Activated CD8-positive, alpha-beta T cell treated with anti-CD3 and anti-CD28 coated beads for 36 hours (primary cell): ENCODE data around the gene CHST11. TPM values are rescaled to one million over a fixed set of nuclear protein-coding genes. Genes with fewer than 3 reads are reported as not detected.

Source experiments
- ATAC-seq: fragments of 200-7000 bp; cut with Tn5 transposase; one replicate; pipeline ENCODE4 v1.10.0; 2021; ENCODE audit warnings: mild to moderate bottlenecking, moderate library complexity
- CTCF ChIA-PET: fragments of 350-600 bp; sonication (Branson Sonifier 250); formaldehyde crosslinking; loops from one replicate; lab custom pipeline; 2021; ENCODE audit warnings: antibody characterized with exemption; lab: Charles Lee
- POLR2A ChIA-PET: fragments of 350-600 bp; sonication (Branson Sonifier 250); formaldehyde crosslinking; loops from one replicate; lab custom pipeline; 2021; ENCODE audit warnings: antibody characterized with exemption; lab: Charles Lee
- DNase-seq: peaks from one replicate; pipeline ENCODE4 v3.0.0-alpha.2; 2020
- H3K27ac Mint-ChIP-seq: one replicate; pipeline ENCODE4 v1.8.0; 2021; ENCODE audit warnings: mild to moderate bottlenecking, mixed read lengths
- H3K27me3 Mint-ChIP-seq: one replicate; pipeline ENCODE4 v1.8.0; 2021; ENCODE audit warnings: mixed read lengths
- H3K36me3 Mint-ChIP-seq: one replicate; pipeline ENCODE4 v1.8.0; 2021; ENCODE audit warnings: low read depth, mixed read lengths
- H3K4me1 Mint-ChIP-seq: one replicate; pipeline ENCODE4 v1.8.0; 2021; ENCODE audit warnings: low read depth, mixed read lengths
- H3K4me3 Mint-ChIP-seq: one replicate; pipeline ENCODE4 v1.8.0; 2021; ENCODE audit warnings: mild to moderate bottlenecking, moderate library complexity, mixed read lengths
- H3K9me3 Mint-ChIP-seq: one replicate; pipeline ENCODE4 v1.8.0; 2021; ENCODE audit warnings: mixed read lengths
- CTCF ChIP-seq: fragments of 200-600 bp; IDR thresholded peaks from one replicate; pipeline ENCODE4 v1.8.0; 2022; ENCODE audit warnings: antibody characterized with exemption, mild to moderate bottlenecking
- intact Hi-C: fragments of 100-400 bp; cut with micrococcal nuclease; formaldehyde crosslinking; loops from one replicate; pipeline ENCODE4 v1.10.0; 2022
- total RNA-seq, 2 experiments: library from RNA; stranded (reverse); gene quantifications; one replicate each; pipeline ENCODE4 v1.2.3, GENCODE V29; 2021

CHST11 gene
- total RNA-seq, 2 experiments from 2014 or later = 30.9 to 33.9 TPM

- no peak for TF ChIP-seq CTCF
- CTCF ChIA-PET = interaction anchor here (1.3 kb wide), 1 partner anchor 13 kb away, joined by 3 read pairs; no protein-coding TSS in a partner anchor
- DNase-seq = no peak
- Mint-ChIP-seq H3K27me3 (no peaks in the 10 kb centered on the region), H3K4me1 (peaks cover 23% of the 10 kb centered on the region), H3K9me3 (peaks cover 13% of the 10 kb centered on the region), H3K27ac (no peak overlapping the region), H3K4me3 (no peak overlapping the region), H3K36me3 (peaks cover 4% of the 10 kb centered on the region)
- intact Hi-C loops = no loop called here
- no peak for ATAC-seq
- POLR2A ChIA-PET = no interaction called here
These were observed 31.1 kb upstream of the CHST11 start for GRCh38 chr12:104425614-104426013.

- peak overlapping the region; percentile 52 for H3K27ac Mint-ChIP-seq
- ChIA-PET CTCF (interaction anchor here (1.4 kb wide), 1 partner anchor 45 kb away, joined by 7 read pairs; no protein-coding TSS in a partner anchor), POLR2A (no interaction called here)
- ATAC-seq (peak; percentile 52), DNase-seq (no peak)
- peaks cover 11% of the 10 kb centered on the region for H3K9me3 Mint-ChIP-seq
- no peak for TF ChIP-seq CTCF
- intact Hi-C loops = no loop called here
- no peak overlapping the region for H3K4me3 Mint-ChIP-seq
- H3K36me3 Mint-ChIP-seq = peaks cover 2% of the 10 kb centered on the region
- peaks cover 16% of the 10 kb centered on the region for H3K4me1 Mint-ChIP-seq
- no peaks in the 10 kb centered on the region for H3K27me3 Mint-ChIP-seq
These were observed 29.7 kb upstream of the CHST11 start for GRCh38 chr12:104426926-104427546.

- CTCF ChIA-PET = interaction anchor here (1.4 kb wide), 1 partner anchor 46 kb away, joined by 7 read pairs; no protein-coding TSS in a partner anchor
These were observed 29.2 kb upstream of the CHST11 start for GRCh38 chr12:104427547-104427938.

GRCh38 chr12:104433061-104433460 lies 23.7 kb upstream of the CHST11 start:
- H3K4me1 Mint-ChIP-seq = no peaks in the 10 kb centered on the region
- intact Hi-C loops = no loop called here
- no peaks in the 10 kb centered on the region for H3K36me3 Mint-ChIP-seq
- peaks cover 6% of the 10 kb centered on the region for H3K27me3 Mint-ChIP-seq
- H3K4me3 Mint-ChIP-seq = no peak overlapping the region
- CTCF ChIA-PET = interaction anchor here (1.6 kb wide), 1 partner anchor 51 kb away, joined by 6 read pairs; no protein-coding TSS in a partner anchor
- POLR2A ChIA-PET = interaction anchor here (0.6 kb wide), 1 partner anchor 33 kb away, joined by 3 read pairs; no protein-coding TSS in a partner anchor
- H3K27ac Mint-ChIP-seq = no peak overlapping the region
- ATAC-seq (no peak), DNase-seq (no peak)
- no peak for TF ChIP-seq CTCF
- peaks cover 4% of the 10 kb centered on the region for H3K9me3 Mint-ChIP-seq

More at GRCh38 chr12:104427547-104427938, 29.2 kb upstream of the CHST11 start:
- peak; percentile 42 for DNase-seq
- intact Hi-C loops = no loop called here
- H3K27ac Mint-ChIP-seq = peak overlapping the region; percentile 52
- POLR2A ChIA-PET = no interaction called here
- peak; percentile 90 for ATAC-seq
- TF ChIP-seq CTCF = no peak
- H3K9me3 Mint-ChIP-seq = peaks cover 7% of the 10 kb centered on the region
- no peaks in the 10 kb centered on the region for H3K36me3 Mint-ChIP-seq
- no peak overlapping the region for H3K4me3 Mint-ChIP-seq
- no peaks in the 10 kb centered on the region for H3K27me3 Mint-ChIP-seq
- peaks cover 16% of the 10 kb centered on the region for H3K4me1 Mint-ChIP-seq

- Mint-ChIP-seq H3K9me3 (no peaks in the 10 kb centered on the region), H3K27me3 (peaks cover 6% of the 10 kb centered on the region), H3K4me3 (no peak overlapping the region), H3K27ac (no peak overlapping the region), H3K4me1 (no peaks in the 10 kb centered on the region), H3K36me3 (no peaks in the 10 kb centered on the region)
- CTCF ChIA-PET = no interaction called here
- POLR2A ChIA-PET = no interaction called here
- DNase-seq (no peak), ATAC-seq (no peak)
- TF ChIP-seq CTCF = no peak
- intact Hi-C loops = no loop called here
These were observed 22.6 kb upstream of the CHST11 start for GRCh38 chr12:104434129-104434528.
